PC-3 (cell line): ENCODE measurements around the gene ST3GAL3. TPM values are rescaled to one million over a fixed set of nuclear protein-coding genes. Genes with fewer than 3 reads are reported as not detected.

Experiments
- ATAC-seq: fragments of 200-7000 bp; cut with Tn5 transposase; 2 replicates; pipeline ENCODE4 v1.9.1; 2020; ENCODE audit warnings: mild to moderate bottlenecking, moderate library complexity
- BruUV-seq: library from RNA; stranded (reverse); fragments of 400-500 nt; replicated peaks from 2 replicates; lab custom pipeline; 2021; lab: Mats Ljungman, UMichigan
- CTCF ChIA-PET: fragments of 300-600 bp; sonication (Branson Sonifier 250); formaldehyde crosslinking; loops from one replicate; lab custom pipeline; 2022; ENCODE audit warnings: antibody characterized with exemption; lab: Charles Lee
- POLR2A ChIA-PET: fragments of 300-600 bp; sonication (Branson Sonifier 250); formaldehyde crosslinking; loops from one replicate; lab custom pipeline; 2022; ENCODE audit warnings: antibody characterized with exemption; ENCODE audit not compliant: unreplicated experiment; lab: Charles Lee
- DNase-seq: peaks from one replicate; pipeline ENCODE4 v3.0.0-alpha.2; 2015
- H2AFZ ChIP-seq: fragments of 300-600 bp; sonication (generic); 2 replicates; pipeline ENCODE4 v1.6.0; 2016; ENCODE audit warnings: antibody characterized with exemption, low read length
- H3F3A ChIP-seq: fragments of 300-600 bp; sonication (generic); one replicate; pipeline ENCODE4 v1.6.0; 2017; ENCODE audit warnings: antibody characterized with exemption, low read length, control low read depth, mild to moderate bottlenecking; ENCODE audit not compliant: unreplicated experiment
- H3K27ac ChIP-seq: fragments of 300-600 bp; sonication (generic); 2 replicates; pipeline ENCODE4 v1.5.1; 2016; ENCODE audit warnings: mild to moderate bottlenecking, low read length
- H3K27me3 ChIP-seq: fragments of 300-600 bp; sonication (generic); 2 replicates; pipeline ENCODE4 v1.6.1; 2016; ENCODE audit warnings: low read length, mixed read lengths
- H3K36me3 ChIP-seq: fragments of 300-600 bp; sonication (generic); 2 replicates; pipeline ENCODE4 v1.6.1; 2016; ENCODE audit warnings: low read depth, mixed run types, low read length, mixed read lengths
- H3K4me1 ChIP-seq: fragments of 300-600 bp; sonication (generic); 2 replicates; pipeline ENCODE4 v1.5.1; 2016; ENCODE audit warnings: low read length; ENCODE audit not compliant: insufficient read depth
- H3K4me2 ChIP-seq: fragments of 300-600 bp; sonication (generic); 2 replicates; pipeline ENCODE4 v1.6.0; 2016; ENCODE audit warnings: low read length
- H3K4me3 ChIP-seq: fragments of 300-600 bp; sonication (generic); 2 replicates; pipeline ENCODE4 v1.5.1; 2016; ENCODE audit warnings: mild to moderate bottlenecking, low read length, mixed read lengths
- H3K79me2 ChIP-seq: fragments of 300-600 bp; sonication (generic); 2 replicates; pipeline ENCODE4 v1.6.1; 2017; ENCODE audit warnings: low read length, mixed read lengths
- H3K9ac ChIP-seq: fragments of 300-600 bp; sonication (generic); 2 replicates; pipeline ENCODE4 v1.6.0; 2016; ENCODE audit warnings: mild to moderate bottlenecking, low read length
- H3K9me2 ChIP-seq: fragments of 300-600 bp; sonication (generic); replicated peaks from 2 replicates; pipeline ENCODE4 v1.6.1; 2016; ENCODE audit warnings: mixed run types, low read length, mixed read lengths
- H3K9me3 ChIP-seq: fragments of 300-600 bp; sonication (generic); 2 replicates; pipeline ENCODE4 v1.6.1; 2016; ENCODE audit warnings: low read length, mixed read lengths
- H4K20me1 ChIP-seq: fragments of 300-600 bp; sonication (generic); 2 replicates; pipeline ENCODE4 v1.6.1; 2016; ENCODE audit warnings: low read length, mixed read lengths
- EZH2 ChIP-seq: fragments of 300-600 bp; sonication (generic); IDR thresholded peaks from one replicate; pipeline ENCODE4 v1.6.1; 2017; ENCODE audit warnings: antibody characterized with exemption, mild to moderate bottlenecking, low read length; ENCODE audit not compliant: unreplicated experiment
- EZH2phosphoT487 ChIP-seq: fragments of 300-600 bp; sonication (generic); IDR thresholded peaks from 2 replicates; pipeline ENCODE4 v1.6.1; 2018; ENCODE audit warnings: mild to moderate bottlenecking, antibody characterized with exemption, low read length, borderline replicate concordance
- intact Hi-C: fragments of 100-400 bp; cut with micrococcal nuclease; formaldehyde crosslinking; loops from 2 replicates; pipeline ENCODE4 v1.9.0; 2023
- total RNA-seq: library from RNA; depleted of rRNA; stranded (reverse); fragments of >200 nt; gene quantifications from 2 replicates; pipeline ENCODE4 v1.2.3, GENCODE V29; 2014
- TF ChIP-seq, protein P1 (sequence below): fragments of 300-600 bp; sonication (generic); conservative IDR thresholded peaks from 2 replicates; pipeline ENCODE4 v1.5.1; 2017; ENCODE audit warnings: antibody characterized with exemption, low read depth, mild to moderate bottlenecking, low read length

The ST3GAL3 gene
- total RNA-seq, 1 experiment from 2014 or later, result 9.0 TPM

DNA sequence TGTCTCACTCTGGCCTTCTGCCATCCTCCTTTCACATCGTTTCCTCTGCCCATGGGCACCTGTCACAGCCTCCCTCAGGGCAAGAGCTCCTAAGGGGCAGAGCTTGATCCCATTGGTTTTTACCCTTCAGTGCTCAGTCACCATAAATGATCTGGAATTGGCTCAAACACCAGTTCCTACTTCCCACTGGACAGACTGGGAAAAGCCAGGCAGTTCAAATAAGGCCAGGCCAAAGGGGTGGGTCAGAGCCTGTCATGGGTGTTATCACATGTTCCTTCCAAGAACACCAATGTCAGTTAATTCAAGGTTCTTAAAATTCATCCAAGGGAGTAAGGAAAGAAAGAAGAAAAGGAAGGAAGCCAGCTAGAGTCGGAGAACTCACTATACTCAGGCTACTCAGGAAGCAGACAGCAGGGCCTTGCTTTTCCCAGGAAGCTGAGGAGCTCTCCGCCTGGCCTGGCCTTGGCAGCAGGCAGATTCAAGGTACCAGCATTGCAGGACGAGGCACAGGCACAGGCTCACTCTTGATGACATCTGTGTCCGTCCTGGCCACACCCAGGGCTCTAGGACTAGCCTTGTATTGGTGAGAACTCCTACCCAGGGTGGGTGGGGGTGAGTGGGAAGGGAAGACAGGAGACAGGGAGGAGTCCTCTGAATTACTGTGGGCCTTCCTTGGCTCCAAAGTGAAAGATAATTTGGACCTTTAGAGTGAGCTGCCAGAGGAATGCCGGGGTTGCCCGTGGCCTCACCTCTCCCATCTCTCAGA is 194.0 kb downstream of the ST3GAL3 start:
- no peaks in the 10 kb centered on the region for H3K79me2 ChIP-seq
- TF ChIP-seq, protein P1, sequence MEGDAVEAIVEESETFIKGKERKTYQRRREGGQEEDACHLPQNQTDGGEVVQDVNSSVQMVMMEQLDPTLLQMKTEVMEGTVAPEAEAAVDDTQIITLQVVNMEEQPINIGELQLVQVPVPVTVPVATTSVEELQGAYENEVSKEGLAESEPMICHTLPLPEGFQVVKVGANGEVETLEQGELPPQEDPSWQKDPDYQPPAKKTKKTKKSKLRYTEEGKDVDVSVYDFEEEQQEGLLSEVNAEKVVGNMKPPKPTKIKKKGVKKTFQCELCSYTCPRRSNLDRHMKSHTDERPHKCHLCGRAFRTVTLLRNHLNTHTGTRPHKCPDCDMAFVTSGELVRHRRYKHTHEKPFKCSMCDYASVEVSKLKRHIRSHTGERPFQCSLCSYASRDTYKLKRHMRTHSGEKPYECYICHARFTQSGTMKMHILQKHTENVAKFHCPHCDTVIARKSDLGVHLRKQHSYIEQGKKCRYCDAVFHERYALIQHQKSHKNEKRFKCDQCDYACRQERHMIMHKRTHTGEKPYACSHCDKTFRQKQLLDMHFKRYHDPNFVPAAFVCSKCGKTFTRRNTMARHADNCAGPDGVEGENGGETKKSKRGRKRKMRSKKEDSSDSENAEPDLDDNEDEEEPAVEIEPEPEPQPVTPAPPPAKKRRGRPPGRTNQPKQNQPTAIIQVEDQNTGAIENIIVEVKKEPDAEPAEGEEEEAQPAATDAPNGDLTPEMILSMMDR, result no peak
- TF ChIP-seq EZH2phosphoT487 (no peak), EZH2 (no peak)
- H3K27ac ChIP-seq, result no peak overlapping the region
- H3K9me2 ChIP-seq, result no peaks in the 10 kb centered on the region
- H3K4me3 ChIP-seq, result no peak overlapping the region
- CTCF ChIA-PET, result no interaction called here
- H3K9ac ChIP-seq, result no peak overlapping the region
- no peak overlapping the region for H2AFZ ChIP-seq
- H4K20me1 ChIP-seq, result no peaks in the 10 kb centered on the region
- intact Hi-C loops, result no loop called here
- no peaks in the 10 kb centered on the region for H3K36me3 ChIP-seq
- H3K9me3 ChIP-seq, result no peaks in the 10 kb centered on the region
- no peak for ATAC-seq
- DNase-seq, result no peak
- BruUV-seq, result no TSS peak
- H3K4me1 ChIP-seq, result no peaks in the 10 kb centered on the region
- no peak overlapping the region for H3K4me2 ChIP-seq
- no peaks in the 10 kb centered on the region for H3F3A ChIP-seq
- H3K27me3 ChIP-seq, result no peaks in the 10 kb centered on the region
- POLR2A ChIA-PET, result no interaction called here

DNA sequence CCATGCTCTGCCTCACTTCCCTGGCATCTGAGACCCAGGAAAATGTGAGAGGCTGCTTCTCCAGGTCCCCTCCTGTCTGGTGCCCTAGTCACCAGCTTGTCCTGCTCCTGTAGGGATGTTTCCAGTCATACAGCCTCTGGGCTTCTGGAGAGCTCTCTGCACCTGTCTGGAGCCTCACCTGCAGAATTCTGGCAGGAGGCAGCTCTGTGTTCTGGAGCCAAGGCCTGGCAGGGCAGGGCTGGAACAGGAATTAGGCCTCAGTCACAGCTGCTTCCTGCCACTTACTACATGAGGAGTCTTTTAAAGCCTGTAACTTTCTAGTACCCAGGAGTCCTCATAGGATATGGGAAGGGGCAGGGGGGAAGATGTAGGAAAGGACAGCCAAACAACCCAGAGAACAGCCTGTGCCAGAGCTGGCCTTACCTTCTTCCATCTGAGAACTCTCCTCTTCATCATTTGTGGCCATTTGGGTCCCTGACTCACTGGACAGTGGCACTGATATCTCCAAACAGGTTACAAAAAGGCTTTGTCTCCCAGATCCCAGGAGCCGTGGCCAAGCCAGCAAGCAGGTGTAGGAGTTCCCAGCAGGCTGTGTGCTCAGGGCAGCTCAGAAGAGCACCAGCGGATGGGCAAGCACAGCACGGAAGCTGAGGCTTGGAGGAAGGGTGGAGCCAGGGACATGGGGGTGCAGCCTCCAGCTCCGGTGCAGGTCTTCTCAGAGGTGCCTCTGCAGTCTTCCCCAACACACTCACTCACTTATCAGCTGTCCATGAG is 194.9 kb downstream of the ST3GAL3 start:
- no peaks in the 10 kb centered on the region for H3K4me1 ChIP-seq
- no peak overlapping the region for H3K4me3 ChIP-seq
- ATAC-seq (no peak), DNase-seq (no peak)
- no peak overlapping the region for H3K27ac ChIP-seq
- no peaks in the 10 kb centered on the region for H3K9me3 ChIP-seq
- no peak overlapping the region for H3K9ac ChIP-seq
- H3F3A ChIP-seq, result no peaks in the 10 kb centered on the region
- ChIA-PET POLR2A (no interaction called here), CTCF (no interaction called here)
- H3K36me3 ChIP-seq, result no peaks in the 10 kb centered on the region
- no peak overlapping the region for H2AFZ ChIP-seq
- H4K20me1 ChIP-seq, result no peaks in the 10 kb centered on the region
- TF ChIP-seq EZH2phosphoT487, result no peak
- no peak for TF ChIP-seq EZH2
- TF ChIP-seq, protein P1, result no peak
- no peaks in the 10 kb centered on the region for H3K27me3 ChIP-seq
- no peaks in the 10 kb centered on the region for H3K79me2 ChIP-seq
- intact Hi-C loops, result no loop called here
- H3K4me2 ChIP-seq, result no peak overlapping the region
- BruUV-seq, result no TSS peak
- H3K9me2 ChIP-seq, result no peaks in the 10 kb centered on the region
